Endodermal cell (in vitro differentiated cells): ENCODE data around the gene POP4. TPM values are rescaled to one million over a fixed set of nuclear protein-coding genes. Genes with fewer than 3 reads are reported as not detected.

Experiments used
- DNase-seq: peaks from one replicate; pipeline ENCODE4 v3.0.0-alpha.2; 2017
- H3K27ac ChIP-seq: 2 replicates; pipeline ENCODE4 v1.5.1; 2013; ENCODE audit warnings: mild to moderate bottlenecking, low read depth, low read length, moderate library complexity
- H3K27me3 ChIP-seq: 2 replicates; pipeline ENCODE4 v1.6.1; 2013; ENCODE audit warnings: mild to moderate bottlenecking, low read length, moderate library complexity; ENCODE audit not compliant: insufficient read depth, control insufficient read depth, poor library complexity, severe bottlenecking
- H3K36me3 ChIP-seq: 2 replicates; pipeline ENCODE4 v1.7.0; 2013; ENCODE audit warnings: mild to moderate bottlenecking, low read length, moderate library complexity; ENCODE audit not compliant: control insufficient read depth, insufficient read depth
- H3K4me1 ChIP-seq: one replicate; pipeline ENCODE4 v1.7.0; 2013; ENCODE audit warnings: low read length; ENCODE audit not compliant: control insufficient read depth, insufficient read depth
- H3K4me3 ChIP-seq: 2 replicates; pipeline ENCODE4 v1.5.1; 2013; ENCODE audit warnings: mild to moderate bottlenecking, low read length, moderate library complexity
- H3K9ac ChIP-seq: 2 replicates; pipeline ENCODE4 v1.6.1; 2013; ENCODE audit warnings: mild to moderate bottlenecking, low read length, moderate library complexity; ENCODE audit not compliant: poor library complexity, severe bottlenecking; ENCODE audit errors: extremely low read depth
- H3K9me3 ChIP-seq: 2 replicates; pipeline ENCODE4 v1.6.1; 2013; ENCODE audit warnings: mild to moderate bottlenecking, low read length, moderate library complexity; ENCODE audit not compliant: control insufficient read depth
- H3K27ac Mint-ChIP-seq: 2 replicates; pipeline ENCODE4 v1.8.0; 2020; ENCODE audit warnings: mixed read lengths
- H3K27me3 Mint-ChIP-seq: 2 replicates; pipeline ENCODE4 v1.8.0; 2021; ENCODE audit warnings: mild to moderate bottlenecking, mixed read lengths; ENCODE audit not compliant: insufficient read depth
- H3K36me3 Mint-ChIP-seq: 2 replicates; pipeline ENCODE4 v1.8.0; 2020; ENCODE audit warnings: low read depth, mixed read lengths
- H3K4me1 Mint-ChIP-seq: 2 replicates; pipeline ENCODE4 v1.8.0; 2020; ENCODE audit warnings: mixed read lengths
- H3K4me3 Mint-ChIP-seq: 2 replicates; pipeline ENCODE4 v1.8.0; 2020; ENCODE audit warnings: mild to moderate bottlenecking, moderate library complexity, mixed read lengths
- H3K9me3 Mint-ChIP-seq: 2 replicates; pipeline ENCODE4 v1.8.0; 2020; ENCODE audit warnings: mild to moderate bottlenecking, mixed read lengths
- WGBS, 2 experiments: methylation state at CpG; one replicate each; pipeline versions ENCODE4 v1.1.5 to v1.1.7; 2013; ENCODE audit warnings: missing lambda C conversion rate in 2 of 2, mixed read lengths in 1 of 2; ENCODE audit not compliant: insufficient coverage in 1 of 2, insufficient read length in 1 of 2; 5-methylcytosine and 5-hydroxymethylcytosine counted together
- total RNA-seq, 2 donors: library from RNA; stranded (reverse); fragmentation: NEBNext Ultra II Directional in 1 of 2; extraction: Animal tissue kit (Norgen Biotek cat#: 25700) in 1 of 2; gene quantifications; 2 replicates in 1 of 2; 3 replicates in 1 of 2; pipeline ENCODE4 v1.2.1, GENCODE V29; 2021
- TF ChIP-seq, protein P1 (sequence below): fragments of 200-600 bp; sonication (generic); conservative IDR thresholded peaks from 2 replicates; pipeline ENCODE4 v1.5.0; 2021; ENCODE audit warnings: antibody characterized with exemption, mild to moderate bottlenecking

POP4 gene
- total RNA-seq, 2 donors from 2014 or later = 58.2 to 59.7 TPM

DNA sequence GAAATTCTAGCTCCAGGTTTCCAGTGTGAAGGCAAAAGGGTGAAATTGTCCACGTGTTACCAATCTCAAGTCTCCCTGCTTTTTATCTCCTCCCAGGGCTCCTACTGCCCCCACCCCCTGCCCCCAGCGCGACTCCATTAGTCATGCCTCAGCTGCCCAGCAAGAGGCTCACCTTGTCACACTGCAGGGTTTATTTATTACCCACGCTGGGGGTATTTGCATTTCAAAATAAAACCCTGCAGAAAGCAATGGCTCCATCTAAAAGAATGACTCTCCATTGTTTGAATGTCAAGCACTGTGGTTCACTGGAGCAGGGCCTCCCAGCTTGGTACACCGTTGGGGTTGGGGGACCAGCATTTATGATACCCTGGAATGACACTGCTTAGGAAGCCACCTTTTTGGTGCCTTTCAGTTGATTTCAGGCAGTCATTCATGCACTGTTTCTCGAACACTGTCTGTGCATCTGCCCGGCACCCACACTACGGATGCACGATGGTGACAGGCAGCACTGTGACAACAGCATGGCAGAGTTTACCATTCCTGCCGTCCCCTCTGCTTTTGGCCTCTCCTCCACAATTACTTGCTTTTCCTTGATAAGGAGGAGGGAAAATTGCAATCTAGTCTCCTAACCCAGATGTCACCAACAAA is 9.9 kb upstream of the POP4 start:
- Histone ChIP-seq H3K9me3 (no peaks in the 10 kb centered on the region), H3K27ac (no peak overlapping the region), H3K27me3 (peaks cover 13% of the 10 kb centered on the region), H3K9ac (no peak overlapping the region), H3K36me3 (no peaks in the 10 kb centered on the region), H3K4me3 (no peak overlapping the region), H3K4me1 (no peaks in the 10 kb centered on the region)
- Mint-ChIP-seq H3K4me3 (no peak overlapping the region), H3K4me1 (peaks cover 14% of the 10 kb centered on the region), H3K36me3 (no peaks in the 10 kb centered on the region), H3K27me3 (peaks cover 43% of the 10 kb centered on the region), H3K9me3 (no peaks in the 10 kb centered on the region), H3K27ac (no peak overlapping the region)
- DNase-seq = no peak
- 14 to 33% methylated on average over 9 to 10 of the region's 10 CpGs for WGBS, 2 experiments
- TF ChIP-seq, protein P1, sequence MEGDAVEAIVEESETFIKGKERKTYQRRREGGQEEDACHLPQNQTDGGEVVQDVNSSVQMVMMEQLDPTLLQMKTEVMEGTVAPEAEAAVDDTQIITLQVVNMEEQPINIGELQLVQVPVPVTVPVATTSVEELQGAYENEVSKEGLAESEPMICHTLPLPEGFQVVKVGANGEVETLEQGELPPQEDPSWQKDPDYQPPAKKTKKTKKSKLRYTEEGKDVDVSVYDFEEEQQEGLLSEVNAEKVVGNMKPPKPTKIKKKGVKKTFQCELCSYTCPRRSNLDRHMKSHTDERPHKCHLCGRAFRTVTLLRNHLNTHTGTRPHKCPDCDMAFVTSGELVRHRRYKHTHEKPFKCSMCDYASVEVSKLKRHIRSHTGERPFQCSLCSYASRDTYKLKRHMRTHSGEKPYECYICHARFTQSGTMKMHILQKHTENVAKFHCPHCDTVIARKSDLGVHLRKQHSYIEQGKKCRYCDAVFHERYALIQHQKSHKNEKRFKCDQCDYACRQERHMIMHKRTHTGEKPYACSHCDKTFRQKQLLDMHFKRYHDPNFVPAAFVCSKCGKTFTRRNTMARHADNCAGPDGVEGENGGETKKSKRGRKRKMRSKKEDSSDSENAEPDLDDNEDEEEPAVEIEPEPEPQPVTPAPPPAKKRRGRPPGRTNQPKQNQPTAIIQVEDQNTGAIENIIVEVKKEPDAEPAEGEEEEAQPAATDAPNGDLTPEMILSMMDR = no peak

DNA sequence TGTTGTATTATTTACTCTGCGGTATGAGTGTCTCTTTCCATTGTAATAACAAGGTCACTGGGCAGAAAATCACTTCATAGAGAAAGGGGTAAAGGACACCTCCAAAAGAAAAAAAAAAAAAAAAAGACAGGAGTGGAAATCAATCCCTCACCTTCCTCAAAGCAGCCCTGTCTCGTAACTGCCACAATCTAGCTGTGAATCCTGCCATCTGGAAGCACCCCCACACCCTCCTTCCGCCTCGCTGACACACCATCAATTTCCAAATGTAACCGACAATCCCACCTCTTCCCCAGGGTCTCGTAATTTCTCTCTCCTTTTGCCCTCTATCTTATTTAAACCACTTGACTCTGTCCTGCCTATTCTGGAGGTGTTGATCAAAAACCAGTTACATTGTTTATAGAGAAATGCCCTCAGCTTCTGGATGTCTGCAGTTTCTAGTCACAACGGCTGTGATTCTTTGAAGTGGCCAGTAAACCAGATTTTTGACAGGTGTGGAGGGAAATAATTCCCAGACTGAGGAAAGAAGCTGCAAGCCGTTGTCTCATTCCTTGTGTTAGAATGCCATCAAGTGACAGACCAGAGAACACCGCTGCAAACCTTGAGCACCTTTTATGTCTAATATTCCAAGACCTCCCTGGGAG is 9.1 kb upstream of the POP4 start:
- H3K9me3 ChIP-seq = no peaks in the 10 kb centered on the region
- Mint-ChIP-seq H3K4me1 (peaks cover 14% of the 10 kb centered on the region), H3K27me3 (peaks cover 35% of the 10 kb centered on the region), H3K27ac (no peak overlapping the region), H3K4me3 (no peak overlapping the region), H3K36me3 (no peaks in the 10 kb centered on the region), H3K9me3 (no peaks in the 10 kb centered on the region)
- 23 to 58% methylated on average over 5 to 9 of the region's 9 CpGs for WGBS, 2 experiments
- no peaks in the 10 kb centered on the region for H3K36me3 ChIP-seq
- TF ChIP-seq, protein P1 = peak; percentile 78
- peak; percentile 60 for DNase-seq
- no peak overlapping the region for H3K4me3 ChIP-seq
- H3K27me3 ChIP-seq = peaks cover 5% of the 10 kb centered on the region
- H3K4me1 ChIP-seq = no peaks in the 10 kb centered on the region
- no peak overlapping the region for H3K27ac ChIP-seq
- no peak overlapping the region for H3K9ac ChIP-seq

DNA sequence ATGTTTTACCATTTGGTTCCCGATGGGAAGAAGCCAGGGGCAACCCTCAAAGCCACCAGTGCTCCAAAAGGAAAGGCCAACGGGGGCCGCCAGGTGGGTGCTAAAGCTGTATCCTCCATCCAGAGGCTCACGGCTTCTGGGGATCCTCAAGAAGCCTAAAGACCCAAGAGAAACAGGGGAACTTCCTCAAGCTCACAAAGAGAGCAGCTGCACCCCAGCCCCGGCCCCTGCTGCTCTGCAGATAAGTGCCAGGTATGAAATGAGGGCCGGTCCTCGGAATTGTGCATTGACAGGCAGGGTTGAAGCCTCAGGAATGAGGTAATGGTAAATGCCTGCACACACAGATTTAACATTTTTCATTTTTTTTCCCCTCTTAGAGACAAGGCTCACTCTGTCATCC is 8.0 kb upstream of the POP4 start:
- TF ChIP-seq, protein P1 = no peak
- H3K27ac ChIP-seq = no peak overlapping the region
- no peak for DNase-seq
- no peaks in the 10 kb centered on the region for H3K27me3 ChIP-seq
- Mint-ChIP-seq H3K27me3 (peaks cover 24% of the 10 kb centered on the region), H3K36me3 (no peaks in the 10 kb centered on the region), H3K27ac (no peak overlapping the region), H3K9me3 (no peaks in the 10 kb centered on the region), H3K4me1 (peaks cover 14% of the 10 kb centered on the region), H3K4me3 (no peak overlapping the region)
- WGBS, 2 experiments = 85 to 100% methylated on average over 3 to 7 of the region's 7 CpGs
- H3K36me3 ChIP-seq = no peaks in the 10 kb centered on the region
- no peak overlapping the region for H3K9ac ChIP-seq
- no peak overlapping the region for H3K4me3 ChIP-seq
- H3K9me3 ChIP-seq = no peaks in the 10 kb centered on the region
- no peaks in the 10 kb centered on the region for H3K4me1 ChIP-seq
